SK-N-SH treated with all-trans-retinoic acid at 6 μM for 48 hours (cell line): ENCODE results near the gene PLSCR4.

Experiments used
- ATAC-seq: fragments of 200-7000 bp; cut with Tn5 transposase; 3 replicates; pipeline ENCODE4 v1.9.1; 2020; ENCODE audit warnings: mild to moderate bottlenecking, moderate library complexity
- BACH2 ChIP-seq: fragments of 250-450 bp; sonication (Bioruptor Pico); IDR thresholded peaks from 2 replicates; pipeline ENCODE4 v1.9.0; 2021; ENCODE audit warnings: mild to moderate bottlenecking, borderline replicate concordance
- CREB5 ChIP-seq: fragments of 250-450 bp; sonication (Bioruptor Pico); IDR thresholded peaks from 2 replicates; pipeline ENCODE4 v1.5.1; 2020; ENCODE audit warnings: low read depth, mild to moderate bottlenecking, moderate library complexity
- CSRNP3 ChIP-seq: fragments of 250-450 bp; sonication (Bioruptor Pico); IDR thresholded peaks from 2 replicates; pipeline ENCODE4 v1.5.1; 2021; ENCODE audit warnings: mild to moderate bottlenecking, moderate library complexity
- GLIS3 ChIP-seq: fragments of 250-450 bp; sonication (Bioruptor Pico); IDR thresholded peaks from 2 replicates; pipeline ENCODE4 v1.5.0; 2020; ENCODE audit warnings: mild to moderate bottlenecking, moderate library complexity
- ISL1 ChIP-seq: fragments of 250-450 bp; sonication (Bioruptor Pico); IDR thresholded peaks from 2 replicates; pipeline ENCODE4 v2.1.2; 2022; ENCODE audit warnings: mild to moderate bottlenecking, moderate library complexity
- OSR1 ChIP-seq: fragments of 250-450 bp; sonication (Bioruptor Pico); IDR thresholded peaks from 2 replicates; pipeline ENCODE4 v1.8.0; 2022; ENCODE audit warnings: moderate library complexity, mild to moderate bottlenecking, inconsistent platforms
- PPARA ChIP-seq: fragments of 250-450 bp; sonication (Bioruptor Pico); IDR thresholded peaks from 2 replicates; pipeline ENCODE4 v1.5.0; 2020; ENCODE audit warnings: mild to moderate bottlenecking, borderline replicate concordance
- RARB ChIP-seq: fragments of 250-450 bp; sonication (Bioruptor Pico); IDR thresholded peaks from 2 replicates; pipeline ENCODE4 v1.8.0; 2021; ENCODE audit warnings: mild to moderate bottlenecking, moderate library complexity
- SNAI2 ChIP-seq: fragments of 250-450 bp; sonication (Bioruptor Pico); IDR thresholded peaks from 2 replicates; pipeline ENCODE4 v1.5.0; 2020; ENCODE audit warnings: mild to moderate bottlenecking, moderate library complexity
- TCF4 ChIP-seq: fragments of 250-450 bp; sonication (Bioruptor Pico); IDR thresholded peaks from 2 replicates; pipeline ENCODE4 v1.8.0; 2021; ENCODE audit warnings: mild to moderate bottlenecking, moderate library complexity, borderline replicate concordance
- TOX ChIP-seq: fragments of 250-450 bp; sonication (Bioruptor Pico); IDR thresholded peaks from 2 replicates; pipeline ENCODE4 v1.8.0; 2021; ENCODE audit warnings: mild to moderate bottlenecking, moderate library complexity, borderline replicate concordance
- TSHZ2 ChIP-seq: fragments of 250-450 bp; sonication (Bioruptor Pico); IDR thresholded peaks from 2 replicates; pipeline ENCODE4 v1.5.0; 2020; ENCODE audit warnings: mild to moderate bottlenecking, moderate library complexity
- ZC3H10 ChIP-seq: fragments of 250-450 bp; sonication (Bioruptor Pico); IDR thresholded peaks from 2 replicates; pipeline ENCODE4 v1.5.1; 2021; ENCODE audit warnings: mild to moderate bottlenecking, moderate library complexity
- ZFP3 ChIP-seq: fragments of 250-450 bp; sonication (Bioruptor Pico); IDR thresholded peaks from 2 replicates; pipeline ENCODE4 v1.5.0; 2020; ENCODE audit warnings: mild to moderate bottlenecking, moderate library complexity
- ZFP30 ChIP-seq: fragments of 450-650 bp; formaldehyde crosslinking; IDR thresholded peaks from 2 replicates; pipeline ENCODE4 v1.5.0; 2022; ENCODE audit warnings: mild to moderate bottlenecking, moderate library complexity
- ZNF565 ChIP-seq: fragments of 450-650 bp; formaldehyde crosslinking; conservative IDR thresholded peaks from 2 replicates; pipeline ENCODE4 v1.5.0; 2020; ENCODE audit warnings: low read depth, mild to moderate bottlenecking, moderate library complexity
- ZNF70 ChIP-seq: fragments of 450-650 bp; formaldehyde crosslinking; IDR thresholded peaks from 2 replicates; pipeline ENCODE4 v1.5.0; 2020; ENCODE audit warnings: mild to moderate bottlenecking, moderate library complexity
- ZNF8 ChIP-seq: fragments of 450-650 bp; formaldehyde crosslinking; IDR thresholded peaks from 2 replicates; pipeline ENCODE4 v1.5.0; 2020; ENCODE audit warnings: mild to moderate bottlenecking, moderate library complexity
- TF ChIP-seq, protein P1 (sequence below): fragments of 250-450 bp; sonication (Bioruptor Pico); IDR thresholded peaks from 2 replicates; pipeline ENCODE4 v1.8.0; 2021; ENCODE audit warnings: low read depth, mild to moderate bottlenecking, moderate library complexity, borderline replicate concordance

Gene PLSCR4

DNA sequence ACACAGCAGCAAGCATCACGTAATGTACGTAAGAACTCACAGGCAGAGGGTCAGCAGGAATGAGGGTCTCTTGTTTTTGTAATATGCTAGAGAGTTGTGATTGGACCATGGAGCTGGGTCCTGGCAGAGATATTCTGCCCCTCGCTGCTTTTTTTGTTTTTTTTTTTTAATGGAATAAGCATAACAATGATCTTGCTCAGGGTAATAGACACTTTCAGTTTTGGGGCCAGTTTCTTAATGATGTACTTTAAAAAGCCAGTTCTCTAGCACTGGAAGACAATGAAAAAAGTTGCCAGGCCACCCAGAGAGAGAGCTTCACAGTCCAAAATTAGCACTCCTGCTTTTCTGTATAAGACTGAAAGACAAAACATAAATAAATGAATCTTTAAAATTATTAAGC lies 29.0 kb upstream of the PLSCR4 start:
- no peak for ATAC-seq
- TF ChIP-seq ZFP3 (CRISPR knock-in tag) (no peak), ZC3H10 (CRISPR knock-in tag) (no peak), GLIS3 (CRISPR knock-in tag) (no peak), ZFP30 (no peak), RARB (no peak), CSRNP3 (no peak), TOX (CRISPR knock-in tag) (no peak)

DNA sequence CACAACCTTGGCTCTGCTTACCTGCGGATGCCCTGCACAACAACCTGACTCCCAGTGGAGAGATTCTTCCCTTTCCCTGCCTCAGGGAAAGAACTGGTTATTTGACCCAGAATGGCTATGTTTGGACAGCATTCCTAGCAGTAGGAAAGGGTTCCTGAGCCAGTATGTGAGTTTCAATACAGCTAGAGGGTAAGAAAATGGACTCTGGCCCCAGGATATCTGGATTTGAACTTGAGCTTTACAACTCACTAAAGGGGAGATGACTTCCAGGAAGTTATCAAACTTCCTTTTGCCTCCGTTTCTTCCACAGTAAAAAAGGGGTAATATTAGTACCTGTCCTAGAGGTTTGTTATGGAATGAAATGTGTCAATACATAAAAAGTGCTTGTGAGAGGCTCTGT lies 28.1 kb upstream of the PLSCR4 start:
- ATAC-seq = no peak
- no peak for TF ChIP-seq CSRNP3

DNA sequence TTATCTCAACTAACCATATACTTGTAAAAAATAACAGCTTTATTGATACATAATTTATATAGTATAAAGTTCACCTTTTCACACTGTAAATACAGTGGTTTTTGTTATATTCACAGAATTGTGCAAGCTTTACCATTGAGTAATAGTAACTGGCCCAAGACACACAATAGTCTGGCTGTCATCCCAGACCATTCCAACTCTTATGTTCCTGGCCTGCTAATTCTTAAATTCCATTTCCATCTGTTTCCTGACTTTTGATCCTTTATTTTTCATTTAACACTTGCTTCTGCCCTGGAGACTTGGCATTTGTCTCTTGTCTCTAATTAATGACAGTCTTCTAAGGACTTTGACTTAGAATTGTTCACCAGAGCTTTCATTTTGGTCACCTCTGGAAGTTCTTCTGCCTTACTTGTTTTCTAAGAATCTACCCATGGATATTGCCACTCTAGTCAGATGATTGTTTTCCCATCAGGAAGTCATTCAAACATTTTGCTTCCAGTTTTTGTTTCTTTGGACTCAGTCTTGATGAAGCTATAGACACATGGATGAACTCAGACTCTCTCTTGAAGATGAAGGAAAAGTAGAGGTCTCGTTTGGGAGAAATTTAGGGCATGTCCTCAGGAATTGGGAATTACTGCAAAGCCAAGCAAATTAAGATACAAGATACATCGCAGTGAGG lies 27.2 kb upstream of the PLSCR4 start:
- no peak for TF ChIP-seq ZNF70 (CRISPR knock-in tag)
- TF ChIP-seq, protein P1, sequence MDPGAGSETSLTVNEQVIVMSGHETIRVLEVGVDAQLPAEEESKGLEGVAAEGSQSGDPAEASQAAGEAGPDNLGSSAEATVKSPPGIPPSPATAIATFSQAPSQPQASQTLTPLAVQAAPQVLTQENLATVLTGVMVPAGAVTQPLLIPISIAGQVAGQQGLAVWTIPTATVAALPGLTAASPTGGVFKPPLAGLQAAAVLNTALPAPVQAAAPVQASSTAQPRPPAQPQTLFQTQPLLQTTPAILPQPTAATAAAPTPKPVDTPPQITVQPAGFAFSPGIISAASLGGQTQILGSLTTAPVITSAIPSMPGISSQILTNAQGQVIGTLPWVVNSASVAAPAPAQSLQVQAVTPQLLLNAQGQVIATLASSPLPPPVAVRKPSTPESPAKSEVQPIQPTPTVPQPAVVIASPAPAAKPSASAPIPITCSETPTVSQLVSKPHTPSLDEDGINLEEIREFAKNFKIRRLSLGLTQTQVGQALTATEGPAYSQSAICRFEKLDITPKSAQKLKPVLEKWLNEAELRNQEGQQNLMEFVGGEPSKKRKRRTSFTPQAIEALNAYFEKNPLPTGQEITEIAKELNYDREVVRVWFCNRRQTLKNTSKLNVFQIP (CRISPR knock-in tag) = no peak
- TF ChIP-seq OSR1 (CRISPR knock-in tag) = no peak
- TF ChIP-seq ZFP3 (CRISPR knock-in tag) = no peak
- TF ChIP-seq RARB = no peak
- TF ChIP-seq ISL1 (CRISPR knock-in tag) = no peak
- TF ChIP-seq GLIS3 (CRISPR knock-in tag) = no peak
- no peak for TF ChIP-seq TCF4
- no peak for TF ChIP-seq CREB5
- no peak for TF ChIP-seq TOX (CRISPR knock-in tag)
- TF ChIP-seq BACH2 (CRISPR knock-in tag) = no peak
- no peak for TF ChIP-seq ZNF8 (CRISPR knock-in tag)
- no peak for TF ChIP-seq ZNF565 (CRISPR knock-in tag)
- no peak for TF ChIP-seq CSRNP3
- TF ChIP-seq SNAI2 (CRISPR knock-in tag) = no peak
- TF ChIP-seq PPARA (CRISPR knock-in tag) = no peak
- no peak for TF ChIP-seq TSHZ2 (CRISPR knock-in tag)
- no peak for TF ChIP-seq ZC3H10 (CRISPR knock-in tag)
- ATAC-seq = no peak
